NT2/D1 (cell line): ENCODE data around the gene WDR88.
"Not testable (repeated sequence)": the region's sequence is repeated elsewhere in the genome, so short reads cannot be mapped to it uniquely, and the experiment has no call there.

Source experiments
- DNase-seq: peaks from one replicate; pipeline ENCODE4 v3.0.0-alpha.2; 2011; ENCODE audit warnings: low read depth, low spot score
- H3K27me3 ChIP-seq: 2 replicates; pipeline ENCODE4 v1.6.0; 2011; ENCODE audit warnings: mild to moderate bottlenecking; ENCODE audit not compliant: insufficient read length, insufficient read depth
- H3K36me3 ChIP-seq: 2 replicates; pipeline ENCODE4 v1.6.1; 2011; ENCODE audit warnings: mild to moderate bottlenecking, low read length, mixed read lengths; ENCODE audit not compliant: insufficient read depth, insufficient read length
- H3K4me1 ChIP-seq: 2 replicates; pipeline ENCODE4 v1.5.1; 2011; ENCODE audit not compliant: insufficient read depth, insufficient read length
- H3K4me3 ChIP-seq: 2 replicates; pipeline ENCODE4 v1.5.1; 2011; ENCODE audit warnings: low read depth; ENCODE audit not compliant: insufficient read length
- H3K9ac ChIP-seq: 2 replicates; pipeline ENCODE4 v1.6.0; 2011; ENCODE audit warnings: low read depth; ENCODE audit not compliant: insufficient read length
- H3K9me3 ChIP-seq: 2 replicates; pipeline ENCODE4 v1.5.1; 2011; ENCODE audit warnings: mild to moderate bottlenecking, low read length; ENCODE audit not compliant: insufficient read depth
- SUZ12 ChIP-seq: IDR thresholded peaks from 2 replicates; pipeline ENCODE4 v1.6.1; 2011; ENCODE audit not compliant: insufficient read length, insufficient read depth; ENCODE audit errors: extremely low read depth
- YY1 ChIP-seq: IDR thresholded peaks from 2 replicates; pipeline ENCODE4 v1.6.1; 2011; ENCODE audit not compliant: insufficient read length, insufficient read depth
- ZNF274 ChIP-seq: IDR thresholded peaks from 2 replicates; pipeline ENCODE4 v1.6.1; 2011; ENCODE audit warnings: mild to moderate bottlenecking, low read depth, low read length

WDR88 gene

GRCh38 chr19:33187183-33187540, 55.2 kb downstream of the WDR88 start:
- H3K27me3 ChIP-seq: peaks cover under 1% of the 10 kb centered on the region
- no peak for DNase-seq
- H3K9ac ChIP-seq: no peak overlapping the region
- H3K4me1 ChIP-seq: no peaks in the 10 kb centered on the region
- H3K36me3 ChIP-seq: no peaks in the 10 kb centered on the region
- no peaks in the 10 kb centered on the region for H3K9me3 ChIP-seq
- H3K4me3 ChIP-seq: no peak overlapping the region
- TF ChIP-seq YY1 (no peak), SUZ12 (no peak)

- H3K9ac ChIP-seq: no peak overlapping the region
- H3K4me1 ChIP-seq: no peaks in the 10 kb centered on the region
- TF ChIP-seq SUZ12 (no peak), YY1 (no peak), ZNF274 (no peak)
- H3K36me3 ChIP-seq: no peaks in the 10 kb centered on the region
- H3K4me3 ChIP-seq: no peak overlapping the region
- H3K27me3 ChIP-seq: peaks cover 15% of the 10 kb centered on the region
- no peak for DNase-seq
- H3K9me3 ChIP-seq: no peaks in the 10 kb centered on the region
Measured at GRCh38 chr19:33189453-33189852, 57.5 kb downstream of the WDR88 start.

- not testable (repeated sequence) for H3K4me1 ChIP-seq, H3K9me3 ChIP-seq, H3K9ac ChIP-seq, H3K4me3 ChIP-seq, H3K36me3 ChIP-seq, DNase-seq
- H3K27me3 ChIP-seq: peaks cover 23% of the 10 kb centered on the region
Measured at GRCh38 chr19:33191092-33191491, 59.2 kb downstream of the WDR88 start.

GRCh38 chr19:33191501-33191900, 59.6 kb downstream of the WDR88 start:
- Histone ChIP-seq H3K27me3 (peaks cover 23% of the 10 kb centered on the region), H3K36me3 (peaks cover 1% of the 10 kb centered on the region), H3K4me1 (no peaks in the 10 kb centered on the region), H3K9me3 (no peaks in the 10 kb centered on the region), H3K4me3 (no peak overlapping the region), H3K9ac (no peak overlapping the region)
- no peak for DNase-seq
- no peak for TF ChIP-seq ZNF274
- no peak for TF ChIP-seq YY1
- no peak for TF ChIP-seq SUZ12

GRCh38 chr19:33192010-33192409, 60.1 kb downstream of the WDR88 start:
- Histone ChIP-seq H3K36me3 (peaks cover 7% of the 10 kb centered on the region), H3K9ac (no peak overlapping the region), H3K4me3 (no peak overlapping the region), H3K9me3 (no peaks in the 10 kb centered on the region), H3K4me1 (no peaks in the 10 kb centered on the region), H3K27me3 (peaks cover 23% of the 10 kb centered on the region)
- no peak for DNase-seq
- TF ChIP-seq ZNF274: no peak
- TF ChIP-seq YY1: no peak
- TF ChIP-seq SUZ12: no peak

GRCh38 chr19:33193269-33193864, 61.5 kb downstream of the WDR88 start:
- no peak for DNase-seq
- no peaks in the 10 kb centered on the region for H3K4me1 ChIP-seq
- H3K36me3 ChIP-seq: peaks cover 20% of the 10 kb centered on the region
- TF ChIP-seq YY1: no peak
- TF ChIP-seq ZNF274: no peak
- TF ChIP-seq SUZ12: no peak
- no peaks in the 10 kb centered on the region for H3K9me3 ChIP-seq
- peaks cover 23% of the 10 kb centered on the region for H3K27me3 ChIP-seq
- peak overlapping the region; percentile 21 for H3K4me3 ChIP-seq
- H3K9ac ChIP-seq: peak overlapping the region; percentile 42

- Histone ChIP-seq H3K4me3 (peak within 1 kb of the TSS; percentile 50), H3K9me3 (no peaks in the 10 kb centered on the region), H3K27me3 (peaks cover 23% of the 10 kb centered on the region), H3K36me3 (peaks cover 25% of the 10 kb centered on the region), H3K9ac (peak within 1 kb of the TSS; percentile 61), H3K4me1 (no peaks in the 10 kb centered on the region)
- DNase-seq: no peak
- TF ChIP-seq YY1 (no peak), SUZ12 (no peak), ZNF274 (no peak)
Measured at GRCh38 chr19:33193865-33194362, 62.0 kb downstream of the WDR88 start, which contains the start of gene LRP3. LRP3 (plus strand) TSS chr19:33194330; CDS start chr19:33194786, 456 bp downstream.
